Measurements from ENCODE around the gene LAD1.

The LAD1 gene, protein sequence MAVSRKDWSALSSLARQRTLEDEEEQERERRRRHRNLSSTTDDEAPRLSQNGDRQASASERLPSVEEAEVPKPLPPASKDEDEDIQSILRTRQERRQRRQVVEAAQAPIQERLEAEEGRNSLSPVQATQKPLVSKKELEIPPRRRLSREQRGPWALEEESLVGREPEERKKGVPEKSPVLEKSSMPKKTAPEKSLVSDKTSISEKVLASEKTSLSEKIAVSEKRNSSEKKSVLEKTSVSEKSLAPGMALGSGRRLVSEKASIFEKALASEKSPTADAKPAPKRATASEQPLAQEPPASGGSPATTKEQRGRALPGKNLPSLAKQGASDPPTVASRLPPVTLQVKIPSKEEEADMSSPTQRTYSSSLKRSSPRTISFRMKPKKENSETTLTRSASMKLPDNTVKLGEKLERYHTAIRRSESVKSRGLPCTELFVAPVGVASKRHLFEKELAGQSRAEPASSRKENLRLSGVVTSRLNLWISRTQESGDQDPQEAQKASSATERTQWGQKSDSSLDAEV
- long read RNA-seq, result 0 reads

DNA sequence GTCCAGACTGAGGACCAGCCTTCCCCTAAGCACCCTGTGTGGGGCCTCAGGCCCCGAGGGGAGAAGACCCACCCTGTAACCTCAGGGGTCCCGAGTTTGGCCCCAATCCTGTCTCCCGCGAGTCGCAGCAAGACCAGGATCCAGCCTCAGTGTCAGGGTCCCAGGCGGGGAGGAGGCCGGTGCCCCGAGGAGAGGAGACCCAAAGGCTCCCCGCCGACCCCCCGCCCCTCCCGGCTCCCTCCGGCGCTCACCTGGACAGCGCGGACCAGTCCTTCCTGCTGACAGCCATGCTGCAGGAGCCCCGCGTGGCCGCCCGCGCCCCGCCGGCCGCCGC, at the start of gene LAD1:
Gene LAD1 (minus strand): TSS at position 307 of the 334 bp plus-strand sequence. CDS start 18 bp downstream, at position 289.
- Histone ChIP-seq H3K27ac (replicated peaks) (no peak within 1 kb of the TSS), H3K4me3 (replicated peaks; ENCODE audit: insufficient read depth, low read length) (no peak within 1 kb of the TSS), H3K27me3 (ENCODE audit: insufficient read depth, poor library complexity, severe bottlenecking) (peaks cover 20% of the 10 kb centered on the region)
- DNase-seq (ENCODE audit: low read depth in 1 of 2, low spot score in 1 of 2), result no peak
- TF ChIP-seq SPI1 (IDR thresholded peaks at IDR 0.05; ENCODE audit: borderline replicate concordance, low read depth) (no peak), GABPA (IDR thresholded peaks at IDR 0.05; ENCODE audit: low read depth) (no peak)
- TF ChIP-seq, protein P1, sequence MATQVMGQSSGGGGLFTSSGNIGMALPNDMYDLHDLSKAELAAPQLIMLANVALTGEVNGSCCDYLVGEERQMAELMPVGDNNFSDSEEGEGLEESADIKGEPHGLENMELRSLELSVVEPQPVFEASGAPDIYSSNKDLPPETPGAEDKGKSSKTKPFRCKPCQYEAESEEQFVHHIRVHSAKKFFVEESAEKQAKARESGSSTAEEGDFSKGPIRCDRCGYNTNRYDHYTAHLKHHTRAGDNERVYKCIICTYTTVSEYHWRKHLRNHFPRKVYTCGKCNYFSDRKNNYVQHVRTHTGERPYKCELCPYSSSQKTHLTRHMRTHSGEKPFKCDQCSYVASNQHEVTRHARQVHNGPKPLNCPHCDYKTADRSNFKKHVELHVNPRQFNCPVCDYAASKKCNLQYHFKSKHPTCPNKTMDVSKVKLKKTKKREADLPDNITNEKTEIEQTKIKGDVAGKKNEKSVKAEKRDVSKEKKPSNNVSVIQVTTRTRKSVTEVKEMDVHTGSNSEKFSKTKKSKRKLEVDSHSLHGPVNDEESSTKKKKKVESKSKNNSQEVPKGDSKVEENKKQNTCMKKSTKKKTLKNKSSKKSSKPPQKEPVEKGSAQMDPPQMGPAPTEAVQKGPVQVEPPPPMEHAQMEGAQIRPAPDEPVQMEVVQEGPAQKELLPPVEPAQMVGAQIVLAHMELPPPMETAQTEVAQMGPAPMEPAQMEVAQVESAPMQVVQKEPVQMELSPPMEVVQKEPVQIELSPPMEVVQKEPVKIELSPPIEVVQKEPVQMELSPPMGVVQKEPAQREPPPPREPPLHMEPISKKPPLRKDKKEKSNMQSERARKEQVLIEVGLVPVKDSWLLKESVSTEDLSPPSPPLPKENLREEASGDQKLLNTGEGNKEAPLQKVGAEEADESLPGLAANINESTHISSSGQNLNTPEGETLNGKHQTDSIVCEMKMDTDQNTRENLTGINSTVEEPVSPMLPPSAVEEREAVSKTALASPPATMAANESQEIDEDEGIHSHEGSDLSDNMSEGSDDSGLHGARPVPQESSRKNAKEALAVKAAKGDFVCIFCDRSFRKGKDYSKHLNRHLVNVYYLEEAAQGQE (IDR thresholded peaks at IDR 0.05; ENCODE audit: insufficient replicate concordance, low read depth), result no peak

DNA sequence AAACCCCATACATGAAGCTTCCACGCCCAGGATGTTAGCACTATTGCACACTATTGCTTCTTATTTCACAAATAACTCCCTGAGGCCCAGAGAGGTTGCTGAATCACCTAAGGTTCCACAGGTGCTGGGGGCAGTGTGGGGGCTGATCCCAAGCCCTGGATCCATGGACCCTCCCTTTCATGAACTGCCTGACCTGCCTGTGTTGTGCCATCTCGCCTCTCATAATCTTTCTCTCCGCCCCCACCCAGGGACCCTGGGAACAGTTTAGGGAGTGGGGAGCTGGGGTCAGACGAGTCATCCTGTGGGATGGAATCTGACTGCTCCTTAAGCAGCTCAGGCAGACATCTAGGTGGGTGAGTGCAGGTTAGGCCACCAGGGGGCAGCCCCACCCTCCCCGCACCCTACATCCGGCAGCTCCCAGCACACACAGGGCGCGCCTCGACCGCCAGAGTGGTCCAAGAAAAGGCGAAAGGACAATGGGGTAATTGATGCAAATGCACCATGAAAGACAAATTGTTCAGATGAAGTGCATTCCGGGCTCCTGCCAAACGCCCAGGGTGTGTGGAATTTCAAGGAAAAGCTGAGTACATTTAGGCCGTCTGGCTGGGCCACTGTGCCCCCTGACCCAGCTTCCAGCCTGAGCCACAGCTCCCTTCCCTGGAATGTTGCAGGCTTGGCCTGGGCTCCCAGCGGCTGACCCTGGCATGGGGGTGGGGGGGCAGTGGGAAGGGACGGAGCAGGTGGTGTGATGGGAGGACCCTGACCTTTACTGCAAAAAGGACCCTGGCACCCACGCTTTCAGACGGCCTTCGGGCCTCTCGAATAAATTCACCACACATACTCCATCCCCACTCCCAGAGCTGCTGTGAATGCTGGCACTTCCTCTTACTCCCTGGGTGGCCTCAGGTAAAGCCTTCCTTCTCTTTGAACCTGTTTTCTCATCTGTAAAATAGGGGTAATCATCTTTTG, 49.1 kb upstream of the LAD1 start:
- TF ChIP-seq, protein P2, sequence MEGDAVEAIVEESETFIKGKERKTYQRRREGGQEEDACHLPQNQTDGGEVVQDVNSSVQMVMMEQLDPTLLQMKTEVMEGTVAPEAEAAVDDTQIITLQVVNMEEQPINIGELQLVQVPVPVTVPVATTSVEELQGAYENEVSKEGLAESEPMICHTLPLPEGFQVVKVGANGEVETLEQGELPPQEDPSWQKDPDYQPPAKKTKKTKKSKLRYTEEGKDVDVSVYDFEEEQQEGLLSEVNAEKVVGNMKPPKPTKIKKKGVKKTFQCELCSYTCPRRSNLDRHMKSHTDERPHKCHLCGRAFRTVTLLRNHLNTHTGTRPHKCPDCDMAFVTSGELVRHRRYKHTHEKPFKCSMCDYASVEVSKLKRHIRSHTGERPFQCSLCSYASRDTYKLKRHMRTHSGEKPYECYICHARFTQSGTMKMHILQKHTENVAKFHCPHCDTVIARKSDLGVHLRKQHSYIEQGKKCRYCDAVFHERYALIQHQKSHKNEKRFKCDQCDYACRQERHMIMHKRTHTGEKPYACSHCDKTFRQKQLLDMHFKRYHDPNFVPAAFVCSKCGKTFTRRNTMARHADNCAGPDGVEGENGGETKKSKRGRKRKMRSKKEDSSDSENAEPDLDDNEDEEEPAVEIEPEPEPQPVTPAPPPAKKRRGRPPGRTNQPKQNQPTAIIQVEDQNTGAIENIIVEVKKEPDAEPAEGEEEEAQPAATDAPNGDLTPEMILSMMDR (IDR thresholded peaks at IDR 0.05; ENCODE audit: insufficient read depth, low read length), result peak; percentile 61
- TF ChIP-seq SPI1 (IDR thresholded peaks at IDR 0.05; ENCODE audit: borderline replicate concordance, low read depth) (no peak), GABPA (IDR thresholded peaks at IDR 0.05; ENCODE audit: low read depth) (no peak), POLR2AphosphoS5 (IDR thresholded peaks at IDR 0.05; ENCODE audit: low read depth) (no peak)
- TF ChIP-seq, protein P1 (IDR thresholded peaks at IDR 0.05; ENCODE audit: insufficient replicate concordance, low read depth), result no peak
- H3K27me3 ChIP-seq (ENCODE audit: insufficient read depth, poor library complexity, severe bottlenecking), result no peaks in the 10 kb centered on the region
- H3K27ac ChIP-seq (replicated peaks), result no peak overlapping the region
- peak in 1 of 2 experiments; percentile 44 for DNase-seq (ENCODE audit: low read depth in 1 of 2, low spot score in 1 of 2)
- H3K4me3 ChIP-seq (replicated peaks; ENCODE audit: insufficient read depth, low read length), result no peak overlapping the region

GRCh38 chr1:201445310-201445709, 46.2 kb upstream of the LAD1 start:
- DNase-seq (ENCODE audit: low read depth in 1 of 2, low spot score in 1 of 2), result no peak
- TF ChIP-seq POLR2AphosphoS5 (IDR thresholded peaks at IDR 0.05; ENCODE audit: low read depth), result no peak
- TF ChIP-seq GABPA (IDR thresholded peaks at IDR 0.05; ENCODE audit: low read depth), result no peak
- TF ChIP-seq, protein P2 (IDR thresholded peaks at IDR 0.05; ENCODE audit: insufficient read depth, low read length), result no peak
- TF ChIP-seq, protein P1 (IDR thresholded peaks at IDR 0.05; ENCODE audit: insufficient replicate concordance, low read depth), result no peak
- TF ChIP-seq SPI1 (IDR thresholded peaks at IDR 0.05; ENCODE audit: borderline replicate concordance, low read depth), result no peak
- Histone ChIP-seq H3K27me3 (ENCODE audit: insufficient read depth, poor library complexity, severe bottlenecking) (no peaks in the 10 kb centered on the region), H3K4me3 (replicated peaks; ENCODE audit: insufficient read depth, low read length) (no peak overlapping the region), H3K27ac (replicated peaks) (no peak overlapping the region)
